GM23338 (cell line): ENCODE data around the gene DDIT3. TPM values are rescaled to one million over a fixed set of nuclear protein-coding genes. Genes with fewer than 3 reads are reported as not detected.

Experiments
- ATAC-seq: fragments of 200-7000 bp; cut with Tn5 transposase; 3 replicates; pipeline ENCODE4 v1.9.1; 2020
- DNase-seq: peaks from one replicate; pipeline ENCODE4 v3.0.0-alpha.2; 2015; ENCODE audit warnings: low spot score
- H2AFZ ChIP-seq: fragments of 200-600 bp; sonication (generic); 2 replicates; pipeline ENCODE4 v1.8.0; 2016; ENCODE audit warnings: antibody characterized with exemption, mild to moderate bottlenecking, moderate library complexity
- H3F3A ChIP-seq: fragments of 200-600 bp; sonication (generic); replicated peaks from 2 replicates; pipeline ENCODE4 v1.8.0; 2017; ENCODE audit warnings: antibody characterized with exemption, mixed run types, low read depth
- H3K27ac ChIP-seq: fragments of 200-600 bp; sonication (generic); 2 replicates; pipeline ENCODE4 v1.6.1; 2016; ENCODE audit warnings: low read depth
- H3K27me3 ChIP-seq: fragments of 200-600 bp; sonication (generic); 2 replicates; pipeline ENCODE4 v1.8.0; 2016; ENCODE audit warnings: mild to moderate bottlenecking, mixed run types, moderate library complexity; ENCODE audit not compliant: insufficient read depth
- H3K36me3 ChIP-seq: fragments of 200-600 bp; sonication (generic); 2 replicates; pipeline ENCODE4 v1.8.0; 2016; ENCODE audit warnings: mild to moderate bottlenecking; ENCODE audit not compliant: insufficient read depth
- H3K4me1 ChIP-seq: fragments of 200-600 bp; sonication (generic); 2 replicates; pipeline ENCODE4 v1.8.0; 2016; ENCODE audit warnings: mild to moderate bottlenecking, moderate library complexity; ENCODE audit not compliant: insufficient read depth
- H3K4me2 ChIP-seq: fragments of 200-600 bp; sonication (generic); 2 replicates; pipeline ENCODE4 v1.7.1; 2017; ENCODE audit warnings: mixed run types
- H3K4me3 ChIP-seq: fragments of 200-600 bp; sonication (generic); 2 replicates; pipeline ENCODE4 v1.6.1; 2016; ENCODE audit warnings: mixed run types
- H3K79me2 ChIP-seq: fragments of 200-600 bp; sonication (generic); replicated peaks from 2 replicates; pipeline ENCODE4 v1.8.0; 2017; ENCODE audit warnings: mild to moderate bottlenecking; ENCODE audit not compliant: insufficient read depth
- H3K9me2 ChIP-seq: fragments of 200-600 bp; sonication (generic); 2 replicates; pipeline ENCODE4 v1.8.0; 2017; ENCODE audit not compliant: insufficient read depth
- H4K20me1 ChIP-seq: fragments of 200-600 bp; sonication (generic); replicated peaks from 2 replicates; pipeline ENCODE4 v1.8.0; 2017; ENCODE audit warnings: mild to moderate bottlenecking; ENCODE audit not compliant: insufficient read depth
- H3K27ac Mint-ChIP-seq: 2 replicates; pipeline ENCODE4 v1.8.0; 2020; ENCODE audit warnings: inconsistent platforms, mild to moderate bottlenecking, moderate library complexity, mixed read lengths
- H3K27me3 Mint-ChIP-seq: 3 replicates; pipeline ENCODE4 v1.8.0; 2022; ENCODE audit warnings: low read depth, mild to moderate bottlenecking, moderate library complexity, mixed read lengths, inconsistent platforms; ENCODE audit not compliant: insufficient read depth, poor library complexity
- H3K36me3 Mint-ChIP-seq: 3 replicates; pipeline ENCODE4 v1.8.0; 2021; ENCODE audit warnings: low read depth, mild to moderate bottlenecking, inconsistent platforms, moderate library complexity, mixed read lengths
- H3K4me1 Mint-ChIP-seq: 3 replicates; pipeline ENCODE4 v1.8.0; 2020; ENCODE audit warnings: mild to moderate bottlenecking, inconsistent platforms, mixed read lengths
- H3K4me3 Mint-ChIP-seq: 3 replicates; pipeline ENCODE4 v1.8.0; 2021; ENCODE audit warnings: moderate library complexity, mild to moderate bottlenecking, inconsistent platforms, mixed read lengths
- H3K9me3 Mint-ChIP-seq: 3 replicates; pipeline ENCODE4 v1.8.0; 2020; ENCODE audit warnings: moderate library complexity, mild to moderate bottlenecking, inconsistent platforms, mixed read lengths
- CTCF ChIP-seq, 2 experiments: fragments of 200-600 bp in 1 of 2; sonication (generic) in 1 of 2; conservative IDR thresholded peaks; 2 replicates each; pipeline versions ENCODE4 v1.5.1 to v1.6.1; 2016 to 2017; ENCODE audit warnings: antibody characterized with exemption in 2 of 2, low read depth in 2 of 2, mild to moderate bottlenecking in 2 of 2, moderate library complexity in 1 of 2
- EZH2 ChIP-seq: fragments of 200-600 bp; sonication (generic); IDR thresholded peaks from one replicate; pipeline ENCODE4 v1.8.0; 2017; ENCODE audit warnings: antibody characterized with exemption, mild to moderate bottlenecking, low read depth; ENCODE audit not compliant: unreplicated experiment
- EZH2phosphoT487 ChIP-seq: fragments of 200-600 bp; sonication (generic); IDR thresholded peaks from one replicate; pipeline ENCODE4 v1.8.1; 2018; ENCODE audit warnings: antibody characterized with exemption; ENCODE audit not compliant: unreplicated experiment
- JUNB ChIP-seq: IDR thresholded peaks from one replicate; pipeline ENCODE4 v1.6.1; 2016; ENCODE audit warnings: antibody characterized with exemption; ENCODE audit not compliant: unreplicated experiment
- NANOG ChIP-seq: IDR thresholded peaks from 2 replicates; pipeline ENCODE4 v1.6.1; 2016; ENCODE audit warnings: antibody characterized with exemption, borderline replicate concordance
- POLR2AphosphoS5 ChIP-seq: IDR thresholded peaks from 2 replicates; pipeline ENCODE4 v1.6.1; 2016; ENCODE audit warnings: antibody characterized with exemption, low read depth
- STAT1 ChIP-seq: IDR thresholded peaks from one replicate; pipeline ENCODE4 v1.6.1; 2016; ENCODE audit warnings: antibody characterized with exemption; ENCODE audit not compliant: unreplicated experiment
- ZNF114 ChIP-seq: fragments of 250-450 bp; sonication (Bioruptor Pico); IDR thresholded peaks from 2 replicates; pipeline ENCODE4 v1.5.0; 2020; ENCODE audit warnings: mild to moderate bottlenecking, moderate library complexity
- ZNF331 ChIP-seq: fragments of 250-450 bp; sonication (Bioruptor Pico); IDR thresholded peaks from 2 replicates; pipeline ENCODE4 v1.5.0; 2020; ENCODE audit warnings: low read depth, mild to moderate bottlenecking, moderate library complexity
- ZNF462 ChIP-seq: fragments of 250-450 bp; sonication (Bioruptor Pico); IDR thresholded peaks from 2 replicates; pipeline ENCODE4 v1.5.0; 2020; ENCODE audit warnings: mild to moderate bottlenecking, moderate library complexity
- polyA plus RNA-seq: library from polyadenylated mRNA; unstranded; fragments of >200 nt; fragmentation: Nextera tagmentation; extraction: Ambion mirVana; gene quantifications from 2 replicates; pipeline ENCODE4 v1.2.1, GENCODE V29; 2016
- total RNA-seq: library from RNA; depleted of rRNA; stranded (reverse); fragments of >200 nt; shearing (Covaris generic); gene quantifications from 2 replicates; pipeline ENCODE4 v1.2.3, GENCODE V29; 2014
- TF ChIP-seq, protein P1 (sequence below): IDR thresholded peaks from one replicate; pipeline ENCODE4 v1.6.1; 2018; ENCODE audit warnings: antibody characterized with exemption; ENCODE audit not compliant: unreplicated experiment
- TF ChIP-seq, protein P2 (sequence below): IDR thresholded peaks from 2 replicates; pipeline ENCODE4 v1.6.1; 2016; ENCODE audit warnings: antibody characterized with exemption

The DDIT3 gene
- total and polyA plus RNA-seq, 2 experiments from 2014 or later: 3.9 to 12.5 TPM

- TF ChIP-seq ZNF462 (CRISPR knock-in tag) (no peak), JUNB (no peak), ZNF114 (CRISPR knock-in tag) (no peak)
Observed at GRCh38 chr12:57489157-57489641, 31.1 kb downstream of the DDIT3 start (continued).

DNA sequence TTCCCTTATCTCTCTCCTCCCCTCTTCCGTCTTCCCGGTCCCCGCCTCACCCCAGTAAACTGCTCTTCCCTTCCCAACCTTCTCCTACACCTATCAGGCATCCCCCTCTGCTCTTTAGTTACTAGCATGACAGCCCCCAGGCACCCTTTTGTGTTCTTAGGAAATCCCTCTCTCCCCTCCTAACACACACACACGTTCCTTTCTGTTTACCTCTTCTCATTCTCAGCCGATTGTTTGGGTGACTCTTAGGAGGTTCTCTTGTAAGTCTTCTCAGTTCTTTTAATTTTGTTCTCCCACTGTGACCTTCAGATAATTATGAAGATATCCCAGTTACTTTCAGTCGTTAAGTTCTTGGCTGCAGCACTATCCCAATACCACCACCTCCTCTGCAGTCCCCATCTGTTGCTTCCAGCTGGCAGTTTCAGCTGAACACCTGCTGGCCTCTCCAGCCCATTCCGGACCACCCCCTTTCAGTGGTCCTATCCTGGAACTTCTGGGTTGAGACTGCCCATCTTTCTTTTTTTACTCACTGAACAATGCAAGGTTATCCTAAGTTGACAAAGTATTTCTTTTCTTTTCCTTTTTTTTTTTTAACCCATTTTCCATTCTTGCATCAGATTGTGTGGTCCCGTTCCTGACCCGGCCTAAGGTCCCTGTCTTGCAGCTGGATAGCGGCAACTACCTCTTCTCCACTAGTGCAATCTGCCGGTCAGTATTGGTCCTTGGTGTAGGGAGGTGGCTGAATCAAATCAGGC is 31.7 kb downstream of the DDIT3 start:
- DNase-seq (peak; percentile 30), ATAC-seq (peak; percentile 13)
- H3K4me1 ChIP-seq: no peaks in the 10 kb centered on the region; the same call in 1 of the 2 replicates
- H3K4me2 ChIP-seq: peak overlapping the region; percentile 100
- H3K27ac ChIP-seq: peak overlapping the region; percentile 88
- Mint-ChIP-seq H3K4me1 (peaks cover 10% of the 10 kb centered on the region), H3K4me3 (peak overlapping the region; percentile 88), H3K27me3 (peaks cover 15% of the 10 kb centered on the region), H3K27ac (peak overlapping the region; percentile 99), H3K9me3 (no peaks in the 10 kb centered on the region), H3K36me3 (peaks cover 54% of the 10 kb centered on the region)
- peaks cover 30% of the 10 kb centered on the region for H3K79me2 ChIP-seq
- H3F3A ChIP-seq: peaks cover 42% of the 10 kb centered on the region
- peak overlapping the region; percentile 100 for H3K4me3 ChIP-seq
- peaks cover 43% of the 10 kb centered on the region for H3K36me3 ChIP-seq
- H2AFZ ChIP-seq: no peak overlapping the region
- H3K9me2 ChIP-seq: no peaks in the 10 kb centered on the region
- H3K27me3 ChIP-seq: no peaks in the 10 kb centered on the region
- H4K20me1 ChIP-seq: peaks cover 34% of the 10 kb centered on the region
- no peak for TF ChIP-seq EZH2phosphoT487
- no peak for TF ChIP-seq NANOG
- TF ChIP-seq CTCF (conservative IDR thresholded peaks at IDR 0.05; ENCODE audit: low read depth in 2 of 2): no peak
- no peak for TF ChIP-seq EZH2
- no peak for TF ChIP-seq STAT1
- no peak for TF ChIP-seq ZNF331 (CRISPR knock-in tag)
- TF ChIP-seq, protein P1, sequence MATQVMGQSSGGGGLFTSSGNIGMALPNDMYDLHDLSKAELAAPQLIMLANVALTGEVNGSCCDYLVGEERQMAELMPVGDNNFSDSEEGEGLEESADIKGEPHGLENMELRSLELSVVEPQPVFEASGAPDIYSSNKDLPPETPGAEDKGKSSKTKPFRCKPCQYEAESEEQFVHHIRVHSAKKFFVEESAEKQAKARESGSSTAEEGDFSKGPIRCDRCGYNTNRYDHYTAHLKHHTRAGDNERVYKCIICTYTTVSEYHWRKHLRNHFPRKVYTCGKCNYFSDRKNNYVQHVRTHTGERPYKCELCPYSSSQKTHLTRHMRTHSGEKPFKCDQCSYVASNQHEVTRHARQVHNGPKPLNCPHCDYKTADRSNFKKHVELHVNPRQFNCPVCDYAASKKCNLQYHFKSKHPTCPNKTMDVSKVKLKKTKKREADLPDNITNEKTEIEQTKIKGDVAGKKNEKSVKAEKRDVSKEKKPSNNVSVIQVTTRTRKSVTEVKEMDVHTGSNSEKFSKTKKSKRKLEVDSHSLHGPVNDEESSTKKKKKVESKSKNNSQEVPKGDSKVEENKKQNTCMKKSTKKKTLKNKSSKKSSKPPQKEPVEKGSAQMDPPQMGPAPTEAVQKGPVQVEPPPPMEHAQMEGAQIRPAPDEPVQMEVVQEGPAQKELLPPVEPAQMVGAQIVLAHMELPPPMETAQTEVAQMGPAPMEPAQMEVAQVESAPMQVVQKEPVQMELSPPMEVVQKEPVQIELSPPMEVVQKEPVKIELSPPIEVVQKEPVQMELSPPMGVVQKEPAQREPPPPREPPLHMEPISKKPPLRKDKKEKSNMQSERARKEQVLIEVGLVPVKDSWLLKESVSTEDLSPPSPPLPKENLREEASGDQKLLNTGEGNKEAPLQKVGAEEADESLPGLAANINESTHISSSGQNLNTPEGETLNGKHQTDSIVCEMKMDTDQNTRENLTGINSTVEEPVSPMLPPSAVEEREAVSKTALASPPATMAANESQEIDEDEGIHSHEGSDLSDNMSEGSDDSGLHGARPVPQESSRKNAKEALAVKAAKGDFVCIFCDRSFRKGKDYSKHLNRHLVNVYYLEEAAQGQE: no peak
- TF ChIP-seq, protein P2, sequence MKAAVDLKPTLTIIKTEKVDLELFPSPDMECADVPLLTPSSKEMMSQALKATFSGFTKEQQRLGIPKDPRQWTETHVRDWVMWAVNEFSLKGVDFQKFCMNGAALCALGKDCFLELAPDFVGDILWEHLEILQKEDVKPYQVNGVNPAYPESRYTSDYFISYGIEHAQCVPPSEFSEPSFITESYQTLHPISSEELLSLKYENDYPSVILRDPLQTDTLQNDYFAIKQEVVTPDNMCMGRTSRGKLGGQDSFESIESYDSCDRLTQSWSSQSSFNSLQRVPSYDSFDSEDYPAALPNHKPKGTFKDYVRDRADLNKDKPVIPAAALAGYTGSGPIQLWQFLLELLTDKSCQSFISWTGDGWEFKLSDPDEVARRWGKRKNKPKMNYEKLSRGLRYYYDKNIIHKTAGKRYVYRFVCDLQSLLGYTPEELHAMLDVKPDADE: no peak
- no peak for TF ChIP-seq JUNB
- TF ChIP-seq POLR2AphosphoS5: no peak
